CD4-positive, alpha-beta T cell treated with Interleukin-12 subunit alpha and Interleukin-12 subunit beta, for 1 hour (primary cell): Measurements from ENCODE around the gene TRPC5OS.

Experiments used
- DNase-seq: peaks from one replicate; pipeline ENCODE4 v3.0.0-alpha.2; 2020

Gene TRPC5OS

DNA sequence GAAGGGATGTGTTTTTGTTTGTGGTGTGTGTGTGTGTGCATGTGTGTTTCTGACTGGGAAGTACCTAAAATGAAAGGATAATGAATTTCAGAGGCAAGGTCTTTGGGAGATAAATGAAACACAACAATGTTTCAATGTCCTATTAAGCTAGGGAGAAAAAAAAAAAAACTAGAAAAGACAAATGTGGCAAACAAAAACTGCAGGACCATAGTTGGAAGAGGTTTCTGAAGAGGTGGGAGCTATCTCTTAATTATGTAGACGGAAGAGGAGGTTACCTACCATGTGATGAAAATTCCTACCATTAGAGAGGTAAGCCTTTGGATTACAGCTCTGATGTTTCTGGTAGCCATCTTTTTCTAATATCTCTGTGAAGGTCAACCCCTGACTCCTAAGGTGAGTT is at the start of gene TRPC5OS:
TSS of gene TRPC5OS (plus strand) at position 301 of the 400 bp plus-strand sequence. CDS start 25,669 bp downstream, outside the sequence.
- DNase-seq, result no peak

DNA sequence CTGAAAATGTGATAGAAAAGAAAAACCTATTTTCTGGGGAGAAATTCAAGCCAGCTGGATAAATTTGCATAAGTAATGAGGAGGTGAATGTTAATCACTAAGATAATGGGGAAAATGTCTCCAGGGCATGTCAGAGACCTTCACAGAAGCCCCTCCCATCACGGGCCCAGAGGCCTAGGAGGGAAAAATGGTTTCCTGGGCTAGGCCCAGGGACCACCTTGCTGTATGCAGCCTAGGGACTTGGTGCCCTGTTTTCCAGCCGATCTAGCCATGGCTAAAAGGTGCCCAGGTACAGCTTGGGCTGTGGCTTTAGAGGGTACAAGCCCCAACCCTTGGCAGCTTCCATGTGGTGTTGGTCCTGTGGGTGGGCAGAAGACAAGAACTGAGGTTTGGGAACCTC is 46.6 kb upstream of the TRPC5OS start:
- no peak for DNase-seq

DNA sequence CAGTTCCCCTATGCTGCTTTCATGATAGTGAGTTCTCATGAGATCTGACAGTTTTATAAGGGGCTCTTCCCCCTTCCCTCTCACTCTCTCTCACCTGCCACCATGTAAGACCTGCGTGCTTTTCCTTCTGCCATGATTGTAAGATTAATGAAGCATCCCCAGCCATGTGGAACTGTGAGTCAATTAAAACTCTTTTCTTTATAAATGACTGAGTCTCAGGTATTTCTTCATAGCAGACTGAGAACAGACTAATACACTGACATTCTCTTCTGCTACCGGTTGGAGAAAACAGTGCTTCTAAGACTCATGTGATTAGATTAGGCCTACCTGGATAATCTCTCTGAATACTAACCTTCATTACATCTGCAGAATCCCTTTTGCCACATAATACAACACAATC is 45.4 kb upstream of the TRPC5OS start:
- no peak for DNase-seq

DNA sequence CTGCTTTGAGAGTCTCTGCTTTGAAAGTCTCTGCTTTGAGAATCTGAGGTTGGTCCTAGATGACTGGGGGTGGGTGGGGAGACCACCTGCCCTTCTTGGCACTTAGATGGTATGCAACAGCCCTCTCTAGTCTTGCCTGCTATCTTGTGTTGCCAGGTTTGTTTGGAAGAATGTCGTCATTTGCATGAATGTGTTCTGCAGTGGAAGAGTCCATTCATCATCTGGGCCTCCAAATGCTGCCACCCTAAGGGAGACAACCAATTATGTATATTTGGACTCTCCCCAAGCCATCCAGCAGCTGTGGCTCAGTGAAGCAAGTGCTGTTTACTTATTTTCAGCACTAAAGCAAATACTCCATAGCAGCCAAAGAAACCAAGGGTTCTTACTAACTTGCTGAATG is 44.6 kb upstream of the TRPC5OS start:
- no peak for DNase-seq

DNA sequence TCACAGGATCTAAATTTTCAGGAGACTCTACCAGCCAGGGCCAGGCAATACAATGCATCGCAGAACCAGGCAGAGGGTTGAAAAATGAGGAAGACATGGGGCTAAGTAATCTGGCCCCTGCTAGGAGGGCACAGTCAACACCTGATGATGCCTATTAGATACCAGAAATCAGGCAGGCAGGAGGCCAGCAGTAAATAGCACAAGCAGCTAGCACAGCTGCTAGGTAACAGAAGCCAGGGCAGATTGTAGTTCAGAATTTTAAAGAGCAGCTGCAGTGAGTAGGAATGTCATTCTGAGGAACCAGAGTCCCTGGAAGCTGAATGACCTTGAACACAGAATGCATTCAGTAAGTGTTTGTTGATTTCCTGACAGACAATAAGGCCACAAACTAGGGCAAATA is 38.8 kb upstream of the TRPC5OS start:
- no peak for DNase-seq

DNA sequence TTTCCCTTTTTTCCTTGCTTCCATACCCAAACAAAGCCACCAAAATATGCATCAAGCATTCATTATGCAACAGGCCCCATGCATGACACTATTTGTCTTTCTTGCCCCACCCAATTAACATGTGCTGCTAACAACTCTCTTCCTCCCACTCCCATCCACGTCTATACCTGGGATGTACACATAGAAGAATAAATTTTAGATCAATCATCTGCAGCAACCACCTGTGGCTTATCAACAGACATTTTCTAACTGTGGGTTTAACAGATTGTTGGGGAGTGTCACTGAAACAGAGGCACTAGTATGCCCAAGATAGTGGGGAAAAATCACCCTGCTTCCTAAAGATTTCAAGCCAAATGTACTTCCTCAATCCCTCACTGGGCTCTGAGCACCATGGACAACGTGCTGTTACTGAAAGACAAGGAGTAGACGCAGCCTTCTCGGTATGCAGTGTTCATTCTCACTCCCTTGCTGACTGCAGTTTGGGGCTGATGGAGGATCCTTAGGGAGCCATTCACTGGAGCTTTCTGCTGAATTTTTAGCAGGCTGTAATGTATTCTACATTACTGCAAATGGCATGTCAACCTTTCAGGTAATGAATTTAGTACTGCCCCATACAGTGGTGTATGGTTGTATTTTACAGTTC is 28.4 kb upstream of the TRPC5OS start:
- no peak for DNase-seq

DNA sequence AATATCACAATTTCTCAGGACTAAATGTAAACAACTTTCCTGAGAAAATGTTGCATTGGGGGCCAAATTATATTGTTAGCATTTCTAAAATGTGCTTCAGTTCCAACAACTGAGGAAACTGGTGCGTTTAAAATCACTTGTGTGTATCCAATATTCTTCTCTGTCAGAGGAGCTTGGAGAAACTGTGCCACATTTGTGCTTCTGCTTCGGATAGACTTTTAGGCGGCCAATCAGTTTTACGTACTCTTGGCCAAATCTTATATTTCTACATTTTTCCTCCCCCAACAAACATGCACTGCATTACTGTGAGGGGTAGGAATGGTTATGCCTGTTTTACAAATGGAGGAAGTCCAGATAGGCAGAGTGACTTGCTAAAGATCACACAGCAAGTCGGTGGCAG is 27.4 kb upstream of the TRPC5OS start:
- no peak for DNase-seq

DNA sequence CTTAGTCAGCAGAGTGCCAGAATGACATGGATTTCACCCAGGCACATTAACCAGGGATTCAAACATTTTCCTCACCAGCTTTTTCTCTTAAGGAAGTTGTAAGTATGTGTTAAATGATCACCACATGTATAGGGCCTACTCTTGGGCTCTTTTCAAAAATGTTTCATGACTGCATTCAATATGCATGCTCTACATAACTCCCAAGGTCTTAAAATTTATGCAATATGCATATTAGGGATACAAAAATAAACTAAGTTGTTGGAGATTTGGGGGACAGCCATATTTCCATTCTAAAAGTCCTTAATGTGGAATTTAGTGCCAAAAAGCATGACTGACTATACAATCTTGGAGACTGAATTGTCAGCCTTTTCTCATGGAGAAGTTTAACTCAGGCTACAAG is 25.0 kb upstream of the TRPC5OS start:
- no peak for DNase-seq

DNA sequence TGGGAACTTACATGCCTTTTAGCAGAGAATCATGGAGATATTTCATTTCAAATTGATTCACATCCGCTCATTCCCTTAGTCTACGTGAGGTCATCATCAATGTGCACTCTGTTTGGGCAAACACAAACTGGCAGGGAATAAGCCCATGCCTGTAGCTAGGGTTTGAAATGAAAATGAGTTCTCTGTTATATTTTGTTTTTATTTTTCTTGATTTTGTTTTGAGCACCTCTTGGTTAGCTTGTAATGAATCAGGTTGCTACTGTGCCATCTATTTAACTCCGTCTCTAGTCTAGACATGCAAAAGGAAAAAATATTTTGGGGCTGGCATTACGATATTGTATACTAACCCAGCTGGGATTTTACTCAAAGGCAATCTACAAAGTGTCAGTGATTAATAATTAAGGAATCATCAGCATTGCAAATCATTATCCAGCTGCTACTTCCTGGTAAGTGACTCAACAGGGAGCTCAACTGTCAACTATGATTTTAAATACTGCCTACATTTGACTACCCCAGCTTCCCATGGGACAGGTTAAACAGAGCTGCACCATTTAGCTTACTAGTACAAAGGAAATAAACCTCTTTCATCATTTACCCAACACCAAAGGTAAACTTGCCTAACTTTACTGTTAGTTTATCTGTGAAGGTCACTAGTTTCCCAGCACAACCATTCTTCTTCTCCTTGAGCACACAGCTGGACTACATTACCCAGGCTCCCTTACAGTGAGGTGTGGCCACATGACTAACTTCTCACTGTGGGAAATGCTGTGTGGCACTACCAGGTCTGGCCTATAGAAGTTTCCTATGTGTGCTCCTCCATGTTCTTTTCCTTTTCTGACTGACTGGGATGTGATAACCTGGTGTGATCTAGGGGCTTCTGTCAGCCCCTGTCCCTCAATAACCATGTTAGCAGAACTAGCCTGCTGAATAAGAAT is 21.2 kb upstream of the TRPC5OS start:
- no peak for DNase-seq

DNA sequence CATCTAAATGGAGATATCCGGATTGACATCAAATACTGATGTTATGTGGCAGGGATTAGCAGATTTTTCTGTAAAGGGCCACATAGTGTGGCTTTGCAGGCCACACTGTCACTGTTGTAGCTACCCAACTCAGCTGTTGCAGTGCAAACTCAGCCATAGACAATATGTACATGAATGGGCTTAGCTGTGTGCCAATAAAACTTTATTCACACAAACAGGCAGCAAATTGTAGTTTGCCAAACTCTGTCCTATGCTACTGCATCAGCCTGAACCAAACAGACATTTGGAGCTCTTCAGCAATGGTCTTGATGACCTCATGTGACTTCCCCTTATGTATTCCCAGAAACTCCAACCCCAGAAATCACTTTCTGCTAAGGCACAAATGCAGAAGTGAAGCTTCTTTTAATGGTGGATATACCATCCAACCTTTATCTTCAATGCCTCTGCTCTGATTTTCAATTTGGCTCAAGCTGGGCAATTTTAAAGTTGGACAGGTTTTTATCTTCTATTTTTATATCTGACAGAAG is 18.4 kb upstream of the TRPC5OS start:
- DNase-seq, result no peak

DNA sequence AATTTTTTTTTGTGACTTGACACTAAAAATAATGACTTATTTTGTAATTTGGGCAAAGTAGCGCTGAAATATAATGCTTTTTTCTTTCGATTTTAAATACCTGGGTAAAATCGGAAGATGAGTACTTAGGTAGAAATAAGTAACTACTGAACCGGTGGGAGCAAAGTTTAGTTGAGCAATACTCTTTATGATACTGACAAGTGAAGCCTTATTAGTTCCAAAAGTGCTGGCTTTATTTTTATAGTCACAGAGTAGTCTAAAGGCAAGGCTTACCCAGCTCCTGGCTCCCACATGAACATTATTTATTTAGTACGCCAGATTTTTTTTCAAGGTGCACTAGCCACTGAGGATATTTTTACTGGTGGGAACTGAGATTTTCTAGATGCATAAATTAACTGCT is 14.4 kb upstream of the TRPC5OS start:
- DNase-seq, result no peak

DNA sequence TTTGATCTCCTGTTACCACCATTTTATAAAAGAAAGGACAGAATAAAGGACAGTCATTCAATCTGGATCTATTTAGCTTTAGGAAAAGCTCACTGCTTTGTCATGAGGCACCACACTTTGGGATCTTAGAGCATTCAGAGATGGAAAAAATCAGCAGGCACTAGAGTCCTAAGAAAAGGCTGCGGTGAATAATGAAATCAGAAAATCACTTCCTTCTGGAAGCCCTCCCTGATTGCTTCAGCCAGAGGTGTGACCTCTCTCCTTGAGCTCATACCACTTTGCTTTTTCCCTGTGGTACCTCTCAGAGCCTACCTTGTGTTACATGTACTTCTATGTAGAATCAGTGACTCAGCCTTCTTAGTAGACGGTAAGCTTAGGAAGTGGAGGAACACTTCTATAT is 8.7 kb upstream of the TRPC5OS start:
- DNase-seq, result no peak

DNA sequence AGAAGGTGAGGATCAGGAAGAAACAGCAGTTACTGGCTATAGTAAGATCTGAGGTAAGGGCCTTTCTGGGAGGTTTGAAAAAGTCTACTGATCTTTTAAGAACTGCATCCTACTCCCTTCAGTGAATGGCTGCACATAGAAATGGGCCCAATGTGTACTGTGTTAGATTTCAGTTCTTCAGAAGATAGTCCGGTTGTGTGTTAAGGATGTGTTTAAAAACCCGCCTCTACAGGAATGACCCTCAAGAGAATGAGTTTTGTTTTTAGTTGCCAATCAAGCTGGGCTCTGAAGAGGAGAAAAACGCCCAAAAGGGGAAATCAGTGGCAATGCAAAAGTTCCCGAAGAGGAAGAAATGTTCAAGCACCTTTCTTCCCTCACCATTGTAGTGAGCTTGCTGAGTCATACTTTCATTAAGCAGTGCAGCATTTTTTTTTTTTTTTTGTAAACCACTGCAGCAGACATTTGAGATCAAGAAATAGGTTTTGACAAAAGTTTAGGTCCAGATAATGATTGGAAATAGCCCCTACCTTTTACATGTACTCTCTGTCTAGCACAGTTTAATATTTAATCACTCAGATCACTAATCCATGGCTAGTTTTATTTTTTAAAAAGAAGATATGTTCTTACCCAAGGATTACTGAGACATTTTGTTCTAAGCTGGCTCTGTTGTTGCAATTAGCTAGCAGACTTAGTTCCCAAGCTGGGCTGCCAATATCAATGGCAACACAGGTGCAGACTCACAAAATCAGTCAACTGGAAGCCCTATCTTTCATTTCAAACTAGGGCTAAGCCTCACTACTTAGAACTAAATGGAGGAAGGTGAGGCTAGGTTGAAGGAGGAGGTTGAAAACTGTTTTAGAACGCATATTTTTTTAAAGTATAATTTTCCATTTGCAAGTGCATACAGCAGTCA is 7.0 kb upstream of the TRPC5OS start:
- DNase-seq, result no peak

DNA sequence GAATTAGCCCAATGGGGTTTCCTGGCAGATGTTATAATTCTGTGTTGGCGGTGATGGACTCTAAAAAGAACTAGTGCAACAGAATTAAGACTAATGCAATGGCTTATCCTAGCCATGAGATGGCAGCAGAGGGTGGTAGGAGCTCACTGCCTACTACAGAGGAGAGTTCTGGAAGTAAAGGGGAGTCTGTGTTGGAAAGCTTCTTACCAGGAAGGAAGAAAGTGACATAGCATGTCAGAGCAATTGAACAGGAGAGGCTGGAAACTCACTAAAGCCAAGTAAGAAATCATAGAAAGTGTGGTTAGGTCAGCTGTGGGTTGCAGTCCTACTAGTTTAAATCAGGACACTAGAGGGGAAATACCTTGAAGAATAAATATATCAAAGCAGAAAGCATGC is 6.3 kb upstream of the TRPC5OS start:
- peak; percentile 4 for DNase-seq

DNA sequence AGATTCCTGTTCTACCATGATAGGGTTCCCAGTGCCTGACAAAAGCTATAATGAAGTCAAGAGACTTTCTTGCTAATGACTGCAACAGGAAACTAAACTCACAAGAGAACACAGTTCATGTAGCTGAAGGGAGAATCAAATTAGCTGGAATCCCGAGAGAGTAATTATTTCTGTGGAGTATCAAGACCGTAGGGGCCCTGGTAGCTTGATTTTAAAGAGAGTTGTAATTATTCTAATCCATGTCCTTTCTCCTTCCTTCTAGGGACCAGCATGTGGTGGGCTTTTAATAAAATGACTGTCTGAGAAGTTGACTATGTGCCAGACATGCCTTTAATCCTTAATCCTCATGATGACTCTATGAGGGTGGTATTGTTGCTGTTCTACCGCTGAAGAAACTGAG is 1.7 kb upstream of the TRPC5OS start:
- DNase-seq, result no peak

DNA sequence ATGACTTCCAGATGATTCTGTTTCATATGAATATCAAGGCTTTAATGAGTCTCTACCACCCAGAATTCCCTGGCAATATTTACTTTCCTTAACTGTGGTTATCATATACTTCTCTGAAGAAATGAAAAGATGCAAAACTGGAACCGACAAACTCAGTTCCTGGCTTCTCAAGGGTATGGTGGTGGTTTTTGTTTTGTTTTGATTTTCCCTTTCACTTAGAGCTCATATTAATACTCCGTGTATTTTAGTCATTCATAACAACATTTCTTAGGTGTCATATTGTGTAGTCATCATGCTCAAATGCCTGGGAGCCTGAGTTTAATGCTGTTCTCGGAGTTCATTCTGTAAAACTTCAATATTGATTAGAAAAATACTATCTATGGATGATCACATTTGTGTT is 665 bp downstream of the TRPC5OS start:
- DNase-seq, result no peak

DNA sequence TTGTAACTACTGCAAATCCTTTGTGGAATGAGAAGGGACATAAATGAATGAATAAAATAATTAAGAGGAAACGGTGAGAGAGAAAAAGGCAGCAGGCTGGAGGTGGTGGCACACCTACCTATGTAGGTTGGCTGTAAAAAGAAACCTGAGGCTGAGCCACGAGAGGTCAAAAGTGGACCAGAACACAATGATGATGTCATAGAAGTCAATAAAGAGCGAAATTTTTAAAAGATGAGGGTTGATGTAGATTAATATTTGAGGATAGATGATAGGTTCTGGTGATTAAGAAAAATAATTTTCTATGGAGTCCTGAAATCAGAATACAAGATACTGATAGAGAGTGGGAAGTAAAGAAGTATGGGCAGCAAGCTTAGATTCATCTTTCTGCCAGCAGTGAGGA is 1.7 kb downstream of the TRPC5OS start:
- DNase-seq, result no peak

DNA sequence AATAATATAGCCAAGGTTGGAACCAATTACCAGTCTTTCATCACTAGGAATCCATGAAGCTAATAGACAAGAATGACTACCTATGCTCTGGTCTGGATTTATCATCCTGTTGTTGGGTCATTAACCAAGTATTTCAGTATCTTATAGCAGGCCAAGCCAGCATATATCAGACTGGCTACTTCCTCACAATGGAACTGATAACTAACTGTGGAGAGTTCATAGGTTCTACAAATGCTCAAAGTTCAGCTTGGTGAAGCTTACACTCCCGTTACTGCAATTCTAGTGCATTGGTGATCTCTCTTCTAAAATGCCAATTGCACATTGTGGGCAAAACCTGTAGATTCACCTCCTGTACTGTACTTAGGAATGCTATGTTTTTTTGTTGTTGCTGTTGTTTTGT is 4.8 kb downstream of the TRPC5OS start:
- DNase-seq, result no peak

DNA sequence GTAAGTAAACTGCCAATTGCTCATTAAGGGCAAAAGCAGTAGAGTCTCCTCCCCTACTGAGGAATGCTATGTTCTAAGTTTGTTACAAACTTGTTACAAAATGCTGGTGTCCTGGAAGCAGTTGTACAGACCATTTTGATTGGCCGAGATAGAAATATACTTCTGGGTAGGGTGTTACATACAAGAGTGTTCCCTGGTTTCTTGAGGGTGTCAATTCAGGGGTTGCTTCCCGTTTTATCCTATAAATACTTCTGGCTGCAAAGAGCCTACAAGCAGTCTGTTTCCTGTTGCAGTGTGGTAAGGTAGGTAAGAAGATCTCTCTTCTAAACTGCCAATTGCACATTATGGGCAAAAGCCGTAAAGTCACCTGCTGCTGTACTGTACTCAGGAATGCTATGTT is 5.7 kb downstream of the TRPC5OS start:
- no peak for DNase-seq

DNA sequence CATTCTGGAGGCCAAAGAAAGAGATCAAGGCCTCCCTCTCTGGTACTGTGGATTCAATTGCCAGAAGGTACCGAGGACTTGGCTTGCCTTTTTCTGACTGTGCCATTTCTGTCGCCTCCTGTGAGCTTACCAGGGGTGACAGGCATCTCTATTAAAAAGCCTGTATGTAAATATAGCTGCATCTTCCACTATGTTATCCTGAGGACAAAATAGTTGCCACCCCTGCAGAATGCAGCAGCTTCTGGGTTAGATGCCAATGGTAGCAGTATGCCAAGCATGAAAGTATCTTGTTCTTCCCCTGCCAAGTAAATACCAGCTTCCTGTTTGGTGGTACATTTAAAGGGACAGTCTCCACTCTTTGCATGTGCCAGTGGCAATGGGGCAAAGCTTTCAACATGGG is 10.7 kb downstream of the TRPC5OS start:
- DNase-seq, result no peak

DNA sequence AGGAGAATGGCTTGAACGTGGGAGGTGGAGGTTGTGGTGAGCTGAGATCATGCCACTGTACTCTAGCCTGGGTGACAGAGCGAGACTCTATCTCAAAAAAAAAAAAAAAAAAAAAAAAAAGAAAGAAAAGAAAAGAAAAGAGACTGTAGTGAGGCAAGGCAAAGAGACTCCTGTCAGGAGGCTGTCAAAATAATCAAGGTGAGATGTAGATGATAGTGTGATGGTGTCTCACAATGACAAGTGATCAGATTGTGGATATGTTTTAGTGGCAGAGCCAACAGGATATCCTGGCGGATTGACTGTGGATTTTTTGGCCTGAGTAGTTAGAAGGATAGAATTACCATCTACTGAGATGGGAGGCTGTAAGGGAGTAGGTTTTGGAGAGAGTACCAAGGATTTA is 12.6 kb downstream of the TRPC5OS start:
- DNase-seq, result no peak

DNA sequence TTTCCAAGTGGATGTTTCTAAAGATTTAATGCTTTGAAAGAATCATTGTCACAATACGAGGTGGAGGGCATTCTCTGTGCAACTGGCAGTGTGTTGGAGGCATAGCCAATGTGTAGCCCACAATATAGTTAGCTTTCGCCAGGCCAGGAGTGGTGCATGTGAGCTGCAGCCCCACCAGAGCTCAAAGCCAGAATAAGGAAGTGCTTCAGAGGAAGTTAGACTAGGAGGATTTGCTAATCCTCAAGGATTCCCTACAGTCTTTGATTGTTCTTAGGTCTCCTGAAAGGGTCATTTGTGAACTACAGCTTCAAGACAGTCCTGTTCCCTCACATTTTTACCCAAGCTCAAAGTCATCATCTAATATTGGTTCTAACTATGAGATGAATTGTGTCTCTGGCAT is 16.4 kb downstream of the TRPC5OS start:
- no peak for DNase-seq

DNA sequence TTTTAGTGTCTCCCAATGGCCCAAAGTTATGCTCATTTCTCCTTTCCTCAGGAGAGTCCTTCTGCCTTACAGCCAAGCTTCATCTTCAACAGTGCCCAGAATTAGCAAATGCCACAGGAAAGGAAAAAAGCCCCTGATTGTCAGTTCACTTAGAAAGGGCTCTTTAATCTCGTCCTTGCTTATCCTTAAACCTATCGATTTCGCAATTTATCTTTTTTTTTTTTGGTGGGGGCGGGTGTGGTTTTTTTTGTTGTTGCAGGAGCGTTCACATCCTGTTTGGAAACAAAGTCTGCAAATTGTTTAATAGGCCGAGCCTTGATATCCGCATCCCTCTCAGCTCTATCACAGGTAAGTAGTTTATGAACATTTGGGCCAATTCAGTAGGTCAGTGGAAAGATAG is 20.2 kb downstream of the TRPC5OS start:
- DNase-seq, result no peak
